Neural progenitor cell (in vitro differentiated cells): ENCODE results near the gene CUTC. TPM values are rescaled to one million over a fixed set of nuclear protein-coding genes. Genes with fewer than 3 reads are reported as not detected.

Experiments
- DNase-seq: peaks from one replicate; pipeline ENCODE4 v3.0.0-alpha.2; 2016; ENCODE audit warnings: low spot score
- H2AFZ ChIP-seq: fragments of 200-600 bp; sonication (generic); replicated peaks from 2 replicates; pipeline ENCODE4 v1.6.1; 2016; ENCODE audit warnings: antibody characterized with exemption
- H3F3A ChIP-seq: fragments of 200-600 bp; sonication (generic); 2 replicates; pipeline ENCODE4 v1.6.1; 2016; ENCODE audit warnings: antibody characterized with exemption, low read depth
- H3K27ac ChIP-seq: fragments of 200-600 bp; sonication (generic); 2 replicates; pipeline ENCODE4 v1.5.1; 2016; ENCODE audit warnings: mild to moderate bottlenecking
- H3K27me3 ChIP-seq: fragments of 200-600 bp; sonication (generic); 2 replicates; pipeline ENCODE4 v1.6.1; 2016; ENCODE audit warnings: mild to moderate bottlenecking, moderate library complexity
- H3K36me3 ChIP-seq: fragments of 200-600 bp; sonication (generic); 2 replicates; pipeline ENCODE4 v1.5.1; 2016
- H3K4me1 ChIP-seq: fragments of 200-600 bp; sonication (generic); 2 replicates; pipeline ENCODE4 v1.6.1; 2016; ENCODE audit warnings: mixed run types
- H3K4me2 ChIP-seq: fragments of 200-600 bp; sonication (generic); 2 replicates; pipeline ENCODE4 v1.6.1; 2016
- H3K4me3 ChIP-seq: fragments of 200-600 bp; sonication (generic); 2 replicates; pipeline ENCODE4 v1.5.1; 2016
- H3K79me2 ChIP-seq: fragments of 200-600 bp; sonication (generic); 2 replicates; pipeline ENCODE4 v1.6.1; 2016; ENCODE audit warnings: low read depth
- H3K9ac ChIP-seq: fragments of 200-600 bp; sonication (generic); 2 replicates; pipeline ENCODE4 v1.6.1; 2016
- H3K9me3 ChIP-seq: fragments of 200-600 bp; sonication (generic); 2 replicates; pipeline ENCODE4 v1.5.1; 2016; ENCODE audit warnings: low read depth
- H4K20me1 ChIP-seq: fragments of 200-600 bp; sonication (generic); 2 replicates; pipeline ENCODE4 v1.6.1; 2016; ENCODE audit warnings: low read depth
- H3K27ac Mint-ChIP-seq: 3 replicates; pipeline ENCODE4 v1.8.0; 2021; ENCODE audit warnings: mixed read lengths
- H3K27me3 Mint-ChIP-seq: 2 replicates; pipeline ENCODE4 v1.8.0; 2022; ENCODE audit warnings: low read depth, mild to moderate bottlenecking, inconsistent platforms, moderate library complexity, mixed read lengths; ENCODE audit not compliant: insufficient read depth
- H3K36me3 Mint-ChIP-seq: 3 replicates; pipeline ENCODE4 v1.8.0; 2021; ENCODE audit warnings: mixed read lengths
- H3K4me1 Mint-ChIP-seq: 3 replicates; pipeline ENCODE4 v1.8.0; 2021; ENCODE audit warnings: mixed read lengths
- H3K4me3 Mint-ChIP-seq: 3 replicates; pipeline ENCODE4 v1.8.0; 2021; ENCODE audit warnings: mild to moderate bottlenecking, moderate library complexity, mixed read lengths
- H3K9me3 Mint-ChIP-seq: 3 replicates; pipeline ENCODE4 v1.8.0; 2020; ENCODE audit warnings: mixed read lengths
- EZH2 ChIP-seq: fragments of 200-600 bp; sonication (generic); IDR thresholded peaks from 2 replicates; pipeline ENCODE4 v1.6.1; 2017; ENCODE audit warnings: antibody characterized with exemption, mild to moderate bottlenecking, moderate library complexity
- EZH2phosphoT487 ChIP-seq: fragments of 200-600 bp; sonication (generic); IDR thresholded peaks from 2 replicates; pipeline ENCODE4 v1.6.1; 2017; ENCODE audit warnings: antibody characterized with exemption
- total RNA-seq: library from RNA; depleted of rRNA; stranded (reverse); fragments of >200 nt; gene quantifications from 2 replicates; pipeline ENCODE4 v1.2.3, GENCODE V29; 2015; ENCODE audit warnings: low replicate concordance
- TF ChIP-seq, protein P1 (sequence below): fragments of 200-600 bp; sonication (generic); IDR thresholded peaks from 2 replicates; pipeline ENCODE4 v1.5.1; 2017; ENCODE audit warnings: antibody characterized with exemption, mild to moderate bottlenecking

CUTC gene
- total RNA-seq, 1 donor from 2014 or later = 36.1 TPM

DNA sequence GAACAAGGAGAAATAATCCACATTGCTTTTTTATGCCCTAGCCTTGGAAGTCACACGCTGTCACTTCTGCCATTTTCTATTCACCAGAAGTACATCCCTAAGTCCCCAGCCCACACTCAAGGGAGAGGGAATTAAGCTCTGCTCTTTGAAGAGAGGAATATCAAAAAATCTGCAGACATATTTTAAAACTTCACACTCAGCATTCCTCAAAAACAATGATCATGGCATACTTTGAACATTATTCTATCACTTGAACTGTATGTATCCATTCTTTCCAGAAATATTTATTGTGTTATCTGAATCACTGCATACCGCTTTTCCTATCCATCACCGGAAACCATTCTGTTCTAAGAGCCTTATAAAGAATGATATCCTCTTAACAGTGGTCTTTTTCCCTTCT lies 59.8 kb downstream of the CUTC start:
- Histone ChIP-seq H3F3A (no peaks in the 10 kb centered on the region), H3K4me2 (no peak overlapping the region), H3K27me3 (no peaks in the 10 kb centered on the region), H2AFZ (no peak overlapping the region), H3K4me1 (no peaks in the 10 kb centered on the region), H3K9ac (no peak overlapping the region), H3K79me2 (no peaks in the 10 kb centered on the region), H3K4me3 (no peak overlapping the region), H3K9me3 (no peaks in the 10 kb centered on the region), H3K27ac (no peak overlapping the region), H3K36me3 (no peaks in the 10 kb centered on the region), H4K20me1 (no peaks in the 10 kb centered on the region)
- DNase-seq = no peak
- no peak for TF ChIP-seq EZH2
- TF ChIP-seq, protein P1, sequence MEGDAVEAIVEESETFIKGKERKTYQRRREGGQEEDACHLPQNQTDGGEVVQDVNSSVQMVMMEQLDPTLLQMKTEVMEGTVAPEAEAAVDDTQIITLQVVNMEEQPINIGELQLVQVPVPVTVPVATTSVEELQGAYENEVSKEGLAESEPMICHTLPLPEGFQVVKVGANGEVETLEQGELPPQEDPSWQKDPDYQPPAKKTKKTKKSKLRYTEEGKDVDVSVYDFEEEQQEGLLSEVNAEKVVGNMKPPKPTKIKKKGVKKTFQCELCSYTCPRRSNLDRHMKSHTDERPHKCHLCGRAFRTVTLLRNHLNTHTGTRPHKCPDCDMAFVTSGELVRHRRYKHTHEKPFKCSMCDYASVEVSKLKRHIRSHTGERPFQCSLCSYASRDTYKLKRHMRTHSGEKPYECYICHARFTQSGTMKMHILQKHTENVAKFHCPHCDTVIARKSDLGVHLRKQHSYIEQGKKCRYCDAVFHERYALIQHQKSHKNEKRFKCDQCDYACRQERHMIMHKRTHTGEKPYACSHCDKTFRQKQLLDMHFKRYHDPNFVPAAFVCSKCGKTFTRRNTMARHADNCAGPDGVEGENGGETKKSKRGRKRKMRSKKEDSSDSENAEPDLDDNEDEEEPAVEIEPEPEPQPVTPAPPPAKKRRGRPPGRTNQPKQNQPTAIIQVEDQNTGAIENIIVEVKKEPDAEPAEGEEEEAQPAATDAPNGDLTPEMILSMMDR = no peak
- TF ChIP-seq EZH2phosphoT487 = no peak
- H3K36me3 Mint-ChIP-seq = no peaks in the 10 kb centered on the region
- H3K9me3 Mint-ChIP-seq = no peaks in the 10 kb centered on the region
- no peak overlapping the region for H3K4me3 Mint-ChIP-seq
- H3K4me1 Mint-ChIP-seq = no peaks in the 10 kb centered on the region
- H3K27ac Mint-ChIP-seq = no peak overlapping the region
- H3K27me3 Mint-ChIP-seq = peaks cover 3% of the 10 kb centered on the region

DNA sequence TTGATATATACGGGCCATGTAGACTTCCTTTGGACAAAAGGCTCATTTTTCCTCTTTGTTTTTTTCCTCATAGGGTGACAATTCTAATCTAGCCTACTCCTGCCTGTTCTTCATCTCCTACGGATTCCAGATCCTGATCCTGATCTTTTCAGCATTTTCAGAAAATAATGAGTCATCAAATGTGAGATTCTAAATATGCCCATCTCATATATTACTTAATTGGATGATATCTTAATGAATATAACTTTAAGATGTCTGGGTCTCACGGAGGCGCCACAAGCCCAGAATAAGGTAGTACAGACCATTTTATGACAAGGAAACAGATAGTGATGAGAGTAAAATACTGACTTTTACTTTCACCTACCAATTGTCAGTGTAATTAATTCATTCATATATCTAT lies 61.8 kb downstream of the CUTC start:
- no peak overlapping the region for H3K9ac ChIP-seq
- no peaks in the 10 kb centered on the region for H3K4me1 Mint-ChIP-seq
- H3K9me3 ChIP-seq = no peaks in the 10 kb centered on the region
- no peaks in the 10 kb centered on the region for H3F3A ChIP-seq
- no peaks in the 10 kb centered on the region for H3K9me3 Mint-ChIP-seq
- H3K27me3 Mint-ChIP-seq = peaks cover 3% of the 10 kb centered on the region
- H3K36me3 Mint-ChIP-seq = no peaks in the 10 kb centered on the region
- H3K4me2 ChIP-seq = no peak overlapping the region
- no peak overlapping the region for H3K4me3 Mint-ChIP-seq
- H2AFZ ChIP-seq = no peak overlapping the region
- H3K27me3 ChIP-seq = no peaks in the 10 kb centered on the region
- H3K27ac Mint-ChIP-seq = no peak overlapping the region
- TF ChIP-seq, protein P1 = no peak
- TF ChIP-seq EZH2phosphoT487 (no peak), EZH2 (no peak)
- no peak overlapping the region for H3K4me3 ChIP-seq
- H3K27ac ChIP-seq = no peak overlapping the region
- DNase-seq = no peak
- H3K36me3 ChIP-seq = no peaks in the 10 kb centered on the region
- H3K79me2 ChIP-seq = no peaks in the 10 kb centered on the region
- H4K20me1 ChIP-seq = no peaks in the 10 kb centered on the region
- H3K4me1 ChIP-seq = no peaks in the 10 kb centered on the region

GRCh38 chr10:99796928-99797327 lies 64.9 kb downstream of the CUTC start:
- Mint-ChIP-seq H3K27ac (no peak overlapping the region), H3K36me3 (no peaks in the 10 kb centered on the region), H3K27me3 (peaks cover 3% of the 10 kb centered on the region), H3K9me3 (no peaks in the 10 kb centered on the region), H3K4me3 (no peak overlapping the region), H3K4me1 (no peaks in the 10 kb centered on the region)
- H3K9me3 ChIP-seq = no peaks in the 10 kb centered on the region
- no peak overlapping the region for H3K4me2 ChIP-seq
- no peak for DNase-seq
- no peaks in the 10 kb centered on the region for H3F3A ChIP-seq
- no peaks in the 10 kb centered on the region for H3K27me3 ChIP-seq
- H2AFZ ChIP-seq = no peak overlapping the region
- no peak overlapping the region for H3K27ac ChIP-seq
- no peaks in the 10 kb centered on the region for H3K79me2 ChIP-seq
- H4K20me1 ChIP-seq = no peaks in the 10 kb centered on the region
- no peak overlapping the region for H3K4me3 ChIP-seq
- H3K4me1 ChIP-seq = no peaks in the 10 kb centered on the region
- H3K9ac ChIP-seq = no peak overlapping the region
- H3K36me3 ChIP-seq = no peaks in the 10 kb centered on the region
- TF ChIP-seq, protein P1 = no peak
- TF ChIP-seq EZH2phosphoT487 (no peak), EZH2 (no peak)

GRCh38 chr10:99798031-99798430 lies 66.0 kb downstream of the CUTC start:
- Mint-ChIP-seq H3K27me3 (no peaks in the 10 kb centered on the region), H3K4me1 (no peaks in the 10 kb centered on the region), H3K27ac (no peak overlapping the region), H3K9me3 (no peaks in the 10 kb centered on the region), H3K4me3 (no peak overlapping the region), H3K36me3 (no peaks in the 10 kb centered on the region)
- no peak overlapping the region for H3K9ac ChIP-seq
- no peaks in the 10 kb centered on the region for H3K4me1 ChIP-seq
- H3K4me3 ChIP-seq = no peak overlapping the region
- H4K20me1 ChIP-seq = no peaks in the 10 kb centered on the region
- no peak overlapping the region for H3K27ac ChIP-seq
- H3K4me2 ChIP-seq = no peak overlapping the region
- no peaks in the 10 kb centered on the region for H3K36me3 ChIP-seq
- no peak for TF ChIP-seq EZH2phosphoT487
- TF ChIP-seq, protein P1 = no peak
- TF ChIP-seq EZH2 = no peak
- H3K27me3 ChIP-seq = no peaks in the 10 kb centered on the region
- no peaks in the 10 kb centered on the region for H3K9me3 ChIP-seq
- H2AFZ ChIP-seq = no peak overlapping the region
- H3K79me2 ChIP-seq = no peaks in the 10 kb centered on the region
- H3F3A ChIP-seq = no peaks in the 10 kb centered on the region
- DNase-seq = no peak
